Panc1 (cell line): ENCODE data around the gene CD44. TPM values are rescaled to one million over a fixed set of nuclear protein-coding genes. Genes with fewer than 3 reads are reported as not detected.

Experiments
- ATAC-seq: fragments of 200-7000 bp; cut with Tn5 transposase; 2 replicates; pipeline ENCODE4 v1.9.1; 2020; ENCODE audit warnings: mild to moderate bottlenecking, moderate library complexity
- BruUV-seq: library from RNA; stranded (reverse); fragments of 400-500 nt; replicated peaks from 2 replicates; lab custom pipeline; 2021; lab: Mats Ljungman, UMichigan
- CTCF ChIA-PET: fragments of 300-600 bp; sonication (Branson Sonifier 250); formaldehyde crosslinking; loops from one replicate; lab custom pipeline; 2022; ENCODE audit warnings: antibody characterized with exemption; lab: Charles Lee
- POLR2A ChIA-PET: fragments of 300-600 bp; sonication (Branson Sonifier 250); formaldehyde crosslinking; loops from one replicate; lab custom pipeline; 2022; ENCODE audit warnings: antibody characterized with exemption; lab: Charles Lee
- DNase-seq: peaks from one replicate; pipeline ENCODE4 v3.0.0-alpha.2; 2010; ENCODE audit warnings: low read depth, low spot score
- H3K27ac ChIP-seq: 2 replicates; pipeline ENCODE4 v1.5.1; 2011; ENCODE audit warnings: mild to moderate bottlenecking, low read length, inconsistent platforms
- H3K27me3 ChIP-seq: fragments of 200-500 bp; sonication (Bioruptor generic); 2 replicates; pipeline ENCODE4 v1.6.0; 2014; ENCODE audit warnings: low read length, inconsistent platforms; ENCODE audit not compliant: control insufficient read depth, insufficient read depth
- H3K36me3 ChIP-seq: fragments of 200-500 bp; sonication (Bioruptor generic); 2 replicates; pipeline ENCODE4 v1.5.1; 2014; ENCODE audit warnings: inconsistent platforms, mild to moderate bottlenecking, low read length, moderate library complexity; ENCODE audit not compliant: control insufficient read depth, insufficient read depth
- H3K4me1 ChIP-seq: 2 replicates; pipeline ENCODE4 v1.5.1; 2011; ENCODE audit warnings: inconsistent platforms, mild to moderate bottlenecking, low read length, moderate library complexity; ENCODE audit not compliant: control insufficient read depth, insufficient read depth
- H3K4me3 ChIP-seq, 2 experiments: 2 replicates each; pipeline ENCODE4 v1.5.1; 2011 to 2012; ENCODE audit warnings: low read depth in 2 of 2, low read length in 2 of 2, mild to moderate bottlenecking in 2 of 2, inconsistent platforms in 1 of 2, moderate library complexity in 1 of 2
- H3K9me3 ChIP-seq: fragments of 200-500 bp; sonication (Bioruptor generic); 2 replicates; pipeline ENCODE4 v1.5.1; 2014; ENCODE audit warnings: low read depth, mild to moderate bottlenecking, inconsistent platforms, low read length, moderate library complexity; ENCODE audit not compliant: control insufficient read depth, insufficient read depth
- CTCF ChIP-seq: fragments of 450-650 bp; IDR thresholded peaks from 2 replicates; pipeline ENCODE4 v1.5.1; 2017; ENCODE audit warnings: mild to moderate bottlenecking
- POLR2AphosphoS5 ChIP-seq: IDR thresholded peaks from 2 replicates; pipeline ENCODE4 v1.6.1; 2012; ENCODE audit warnings: mild to moderate bottlenecking, low read depth, low read length, moderate library complexity
- SIN3A ChIP-seq: IDR thresholded peaks from 2 replicates; pipeline ENCODE4 v1.6.1; 2012; ENCODE audit warnings: low read depth, mild to moderate bottlenecking, low read length, moderate library complexity, borderline replicate concordance; ENCODE audit not compliant: insufficient read depth
- TCF7L2 ChIP-seq: IDR thresholded peaks from 2 replicates; pipeline ENCODE4 v1.6.1; 2011; ENCODE audit warnings: mild to moderate bottlenecking, low read depth, low read length, inconsistent platforms
- in situ Hi-C: cut with HindIII; loops from 2 replicates; pipeline ENCODE4 v1.10.0; 2016; ENCODE audit warnings: low sequenced_read_pairs, low pct_unique_long_range_greater_than_20kb
- intact Hi-C: fragments of 100-400 bp; cut with micrococcal nuclease; formaldehyde crosslinking; loops from one replicate; pipeline ENCODE4 v1.10.0; 2022; ENCODE audit not compliant: unreplicated experiment
- total RNA-seq: library from RNA; stranded (reverse); gene quantifications from one replicate; pipeline ENCODE4 v1.2.1, GENCODE V29; 2021; ENCODE audit not compliant: unreplicated experiment
- TF ChIP-seq, protein P1 (sequence below), 2 experiments: IDR thresholded peaks; 2 replicates each; pipeline ENCODE4 v1.6.1; 2011 to 2012; ENCODE audit warnings: low read depth in 2 of 2, control low read depth in 1 of 2, low read length in 1 of 2, mild to moderate bottlenecking in 1 of 2, moderate library complexity in 1 of 2; ENCODE audit not compliant: insufficient read depth in 1 of 2

The CD44 gene
- total RNA-seq, 1 experiment from 2014 or later: 1,819 TPM

DNA sequence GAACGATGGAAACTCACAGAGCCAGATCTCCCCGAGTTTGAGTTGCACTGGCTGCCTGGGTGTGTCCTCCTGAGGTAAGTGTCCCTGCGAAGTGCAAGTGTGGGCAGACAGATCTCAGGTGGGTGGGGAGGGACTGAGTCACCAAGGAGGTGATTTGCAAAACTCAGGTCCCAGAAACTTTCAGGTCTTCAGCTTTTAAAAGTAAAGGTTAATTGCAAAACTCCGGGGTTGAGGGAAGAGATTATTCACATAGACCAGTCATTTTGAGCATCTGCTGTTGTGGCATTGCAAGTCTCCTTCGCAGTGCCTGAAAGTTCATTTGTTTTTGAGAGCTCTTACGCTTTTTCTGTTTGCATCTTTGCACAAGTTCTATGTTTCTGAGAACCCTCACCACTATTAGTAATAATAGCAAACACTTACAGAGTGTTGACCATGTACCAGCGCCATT is 7.1 kb downstream of the CD44 start:
- peaks cover 22% of the 10 kb centered on the region for H3K36me3 ChIP-seq
- no peak for ATAC-seq
- POLR2A ChIA-PET: interaction anchor here (0.6 to 1.0 kb wide), 7 partner anchors 8 to 1841 kb away, joined by 3 to 8 read pairs (median 6); no protein-coding TSS in a partner anchor
- CTCF ChIA-PET: no interaction called here
- DNase-seq: no peak
- TF ChIP-seq TCF7L2 (no peak), SIN3A (0 out of 2 replicates have a peak, but pooled peaks have one; percentile 14), POLR2AphosphoS5 (peak; percentile 26; the same call in 1 of the 2 replicates)
- H3K27me3 ChIP-seq: no peaks in the 10 kb centered on the region
- intact Hi-C loops (no loop called here), in situ Hi-C loops (no loop called here)
- H3K27ac ChIP-seq: peak overlapping the region; percentile 97
- no TSS peak for BruUV-seq
- H3K9me3 ChIP-seq: no peaks in the 10 kb centered on the region
- peaks cover 87% of the 10 kb centered on the region for H3K4me1 ChIP-seq
- peak overlapping the region; percentile 8 to 98; a peak in 3 of 4 replicates for H3K4me3 ChIP-seq

GRCh38 chr11:35146711-35147110 is 7.7 kb downstream of the CD44 start:
- no TSS peak for BruUV-seq
- Histone ChIP-seq H3K4me3 (peak overlapping the region; percentile 0 to 8; a peak in 2 of 4 replicates), H3K9me3 (no peaks in the 10 kb centered on the region), H3K36me3 (peaks cover 22% of the 10 kb centered on the region), H3K4me1 (peaks cover 93% of the 10 kb centered on the region), H3K27ac (peak overlapping the region; percentile 97), H3K27me3 (no peaks in the 10 kb centered on the region)
- in situ Hi-C loops (no loop called here), intact Hi-C loops (no loop called here)
- ATAC-seq: no peak
- ChIA-PET CTCF (no interaction called here), POLR2A (interaction anchor here (0.6 to 1.1 kb wide), 5 partner anchors 8 to 293 kb away, joined by 3 to 8 read pairs (median 3); no protein-coding TSS in a partner anchor)
- DNase-seq: no peak
- TF ChIP-seq POLR2AphosphoS5: peak; percentile 42; the same call in 1 of the 2 replicates
- no peak for TF ChIP-seq TCF7L2

GRCh38 chr11:35147235-35147634 is 8.3 kb downstream of the CD44 start:
- CTCF ChIA-PET: interaction anchor here (0.7 kb wide), 1 partner anchor 137 kb away, joined by 3 read pairs; no protein-coding TSS in a partner anchor
- BruUV-seq: no TSS peak
- peak; percentile 2 for ATAC-seq
- intact Hi-C loops: no loop called here
- TF ChIP-seq, protein P1, sequence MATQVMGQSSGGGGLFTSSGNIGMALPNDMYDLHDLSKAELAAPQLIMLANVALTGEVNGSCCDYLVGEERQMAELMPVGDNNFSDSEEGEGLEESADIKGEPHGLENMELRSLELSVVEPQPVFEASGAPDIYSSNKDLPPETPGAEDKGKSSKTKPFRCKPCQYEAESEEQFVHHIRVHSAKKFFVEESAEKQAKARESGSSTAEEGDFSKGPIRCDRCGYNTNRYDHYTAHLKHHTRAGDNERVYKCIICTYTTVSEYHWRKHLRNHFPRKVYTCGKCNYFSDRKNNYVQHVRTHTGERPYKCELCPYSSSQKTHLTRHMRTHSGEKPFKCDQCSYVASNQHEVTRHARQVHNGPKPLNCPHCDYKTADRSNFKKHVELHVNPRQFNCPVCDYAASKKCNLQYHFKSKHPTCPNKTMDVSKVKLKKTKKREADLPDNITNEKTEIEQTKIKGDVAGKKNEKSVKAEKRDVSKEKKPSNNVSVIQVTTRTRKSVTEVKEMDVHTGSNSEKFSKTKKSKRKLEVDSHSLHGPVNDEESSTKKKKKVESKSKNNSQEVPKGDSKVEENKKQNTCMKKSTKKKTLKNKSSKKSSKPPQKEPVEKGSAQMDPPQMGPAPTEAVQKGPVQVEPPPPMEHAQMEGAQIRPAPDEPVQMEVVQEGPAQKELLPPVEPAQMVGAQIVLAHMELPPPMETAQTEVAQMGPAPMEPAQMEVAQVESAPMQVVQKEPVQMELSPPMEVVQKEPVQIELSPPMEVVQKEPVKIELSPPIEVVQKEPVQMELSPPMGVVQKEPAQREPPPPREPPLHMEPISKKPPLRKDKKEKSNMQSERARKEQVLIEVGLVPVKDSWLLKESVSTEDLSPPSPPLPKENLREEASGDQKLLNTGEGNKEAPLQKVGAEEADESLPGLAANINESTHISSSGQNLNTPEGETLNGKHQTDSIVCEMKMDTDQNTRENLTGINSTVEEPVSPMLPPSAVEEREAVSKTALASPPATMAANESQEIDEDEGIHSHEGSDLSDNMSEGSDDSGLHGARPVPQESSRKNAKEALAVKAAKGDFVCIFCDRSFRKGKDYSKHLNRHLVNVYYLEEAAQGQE (IDR thresholded peaks at IDR 0.05; ENCODE audit: insufficient read depth in 1 of 2, low read depth in 2 of 2, low read length in 1 of 2): no peak
- TF ChIP-seq TCF7L2: no peak
- TF ChIP-seq POLR2AphosphoS5: no peak; the same call in 1 of the 2 replicates
- TF ChIP-seq CTCF: no peak
- no peak for TF ChIP-seq SIN3A
- no peak for DNase-seq
- H3K9me3 ChIP-seq: no peaks in the 10 kb centered on the region
- POLR2A ChIA-PET: interaction anchor here (0.6 to 1.1 kb wide), 5 partner anchors 9 to 294 kb away, joined by 3 to 8 read pairs (median 3); no protein-coding TSS in a partner anchor
- peaks cover 22% of the 10 kb centered on the region for H3K36me3 ChIP-seq
- H3K27ac ChIP-seq: peak overlapping the region; percentile 97
- H3K4me1 ChIP-seq: peaks cover 98% of the 10 kb centered on the region
- H3K4me3 ChIP-seq: peak overlapping the region; percentile 0 to 8; a peak in 1 of 4 replicates
- H3K27me3 ChIP-seq: no peaks in the 10 kb centered on the region
- in situ Hi-C loops: no loop called here
